Bronchial epithelial cell (primary cell): ENCODE results near the gene ACRBP. TPM values are rescaled to one million over a fixed set of nuclear protein-coding genes. Genes with fewer than 3 reads are reported as not detected.

Experiments used
- DNase-seq: peaks from one replicate; pipeline ENCODE4 v3.0.0-alpha.2; 2010; ENCODE audit warnings: low read depth
- FAIRE-seq: peaks from 2 replicates; lab custom pipeline; 2011; peaks lifted over from hg19 to GRCh38; lab: Jason Lieb, UNC
- H3K27me3 ChIP-seq: 2 replicates; pipeline ENCODE4 v1.5.1; 2011; ENCODE audit warnings: low read length; ENCODE audit not compliant: control insufficient read depth, insufficient read depth
- H3K36me3 ChIP-seq: 2 replicates; pipeline ENCODE4 v1.5.1; 2011; ENCODE audit warnings: low read length; ENCODE audit not compliant: control insufficient read depth, insufficient read depth
- H3K4me3 ChIP-seq: 2 replicates; pipeline ENCODE4 v1.5.1; 2011; ENCODE audit warnings: mild to moderate bottlenecking, low read depth, low read length, control low read depth
- CTCF ChIP-seq: IDR thresholded peaks from 2 replicates; pipeline ENCODE4 v1.5.1; 2011; ENCODE audit warnings: mild to moderate bottlenecking, moderate library complexity, low read length, control low read depth, inconsistent platforms; ENCODE audit not compliant: insufficient read depth, severe bottlenecking
- total RNA-seq: library from RNA; depleted of rRNA; stranded (reverse); fragments of >200 nt; gene quantifications from 2 replicates; pipeline ENCODE4 v1.2.1, GENCODE V29; 2014

Gene ACRBP
- total RNA-seq, 1 donor from 2014 or later: under 0.01 TPM

- H3K27me3 ChIP-seq: no peaks in the 10 kb centered on the region
- no peak overlapping the region for H3K4me3 ChIP-seq
- FAIRE-seq (no peak), DNase-seq (no peak)
- no peaks in the 10 kb centered on the region for H3K36me3 ChIP-seq
- TF ChIP-seq CTCF: no peak
Observed at GRCh38 chr12:6644903-6645302, 2.3 kb downstream of the ACRBP start.

- no peak for FAIRE-seq
- H3K4me3 ChIP-seq: no peak overlapping the region
- TF ChIP-seq CTCF: no peak
Observed at GRCh38 chr12:6644257-6644596, 3.0 kb downstream of the ACRBP start.

GRCh38 chr12:6643569-6644256 lies 3.5 kb downstream of the ACRBP start:
- Histone ChIP-seq H3K4me3 (no peak overlapping the region), H3K36me3 (no peaks in the 10 kb centered on the region), H3K27me3 (no peaks in the 10 kb centered on the region)
- no peak for FAIRE-seq
- DNase-seq: no peak
- no peak for TF ChIP-seq CTCF

More at GRCh38 chr12:6644257-6644596, 3.0 kb downstream of the ACRBP start:
- no peaks in the 10 kb centered on the region for H3K36me3 ChIP-seq
- DNase-seq: no peak
- no peaks in the 10 kb centered on the region for H3K27me3 ChIP-seq

GRCh38 chr12:6641131-6641530 lies 6.1 kb downstream of the ACRBP start:
- Histone ChIP-seq H3K4me3 (no peak overlapping the region), H3K36me3 (no peaks in the 10 kb centered on the region), H3K27me3 (no peaks in the 10 kb centered on the region)
- DNase-seq: no peak
- no peak for FAIRE-seq
- TF ChIP-seq CTCF: no peak

GRCh38 chr12:6640497-6640896 lies 6.7 kb downstream of the ACRBP start:
- no peak for TF ChIP-seq CTCF
- Histone ChIP-seq H3K4me3 (no peak overlapping the region), H3K27me3 (no peaks in the 10 kb centered on the region), H3K36me3 (no peaks in the 10 kb centered on the region)
- DNase-seq (no peak), FAIRE-seq (no peak)
